ENCODE data around the gene RAP1B.
"Not testable (repeated sequence)": the region's sequence is repeated elsewhere in the genome, so short reads cannot be mapped to it uniquely, and the experiment has no call there.

Gene RAP1B

GRCh38 chr12:68632486-68632885, 21.8 kb downstream of the RAP1B start:
- TF ChIP-seq FOXP2 (optimal IDR thresholded peaks at IDR 0.05; ENCODE audit: control extremely low read depth, extremely low read length, insufficient read depth) (no peak), EZH2 (IDR thresholded peaks at IDR 0.05) (no peak), POLR2AphosphoS5 (IDR thresholded peaks at IDR 0.05; ENCODE audit: borderline replicate concordance, low read depth, low read length) (no peak)
- no peak overlapping the region for H3K9ac ChIP-seq (ENCODE audit: insufficient read length)

GRCh38 chr12:68633614-68634558, 23.2 kb downstream of the RAP1B start:
- H3K4me3 ChIP-seq, result no peak overlapping the region
- H3K27ac ChIP-seq, result 0 out of 2 replicates have a peak overlapping the region, but pooled peaks have one; percentile 37
- 0 out of 2 replicates have a peak, but pooled peaks cover 5% of the 10 kb centered on the region for H3K36me3 ChIP-seq (ENCODE audit: insufficient read depth, low read length)
- TF ChIP-seq POLR2AphosphoS5 (IDR thresholded peaks at IDR 0.05; ENCODE audit: borderline replicate concordance, low read depth, low read length) (no peak), FOXP2 (optimal IDR thresholded peaks at IDR 0.05; ENCODE audit: control extremely low read depth, extremely low read length, insufficient read depth) (no peak), EZH2 (IDR thresholded peaks at IDR 0.05) (no peak)
- no peaks in the 10 kb centered on the region for H3K9me3 ChIP-seq (ENCODE audit: low read depth, low read length)
- no peak for DNase-seq (ENCODE audit: low read depth, low spot score)
- H3K9ac ChIP-seq (ENCODE audit: insufficient read length), result no peak overlapping the region

More at GRCh38 chr12:68632486-68632885, 21.8 kb downstream of the RAP1B start:
- no peaks in the 10 kb centered on the region for H3K9me3 ChIP-seq (ENCODE audit: low read depth, low read length)
- H3K4me3 ChIP-seq, result no peak overlapping the region
- no peak for DNase-seq (ENCODE audit: low read depth, low spot score)
- H3K36me3 ChIP-seq (ENCODE audit: insufficient read depth, low read length), result peaks cover 12% of the 10 kb centered on the region
- no peak overlapping the region for H3K27ac ChIP-seq

DNA sequence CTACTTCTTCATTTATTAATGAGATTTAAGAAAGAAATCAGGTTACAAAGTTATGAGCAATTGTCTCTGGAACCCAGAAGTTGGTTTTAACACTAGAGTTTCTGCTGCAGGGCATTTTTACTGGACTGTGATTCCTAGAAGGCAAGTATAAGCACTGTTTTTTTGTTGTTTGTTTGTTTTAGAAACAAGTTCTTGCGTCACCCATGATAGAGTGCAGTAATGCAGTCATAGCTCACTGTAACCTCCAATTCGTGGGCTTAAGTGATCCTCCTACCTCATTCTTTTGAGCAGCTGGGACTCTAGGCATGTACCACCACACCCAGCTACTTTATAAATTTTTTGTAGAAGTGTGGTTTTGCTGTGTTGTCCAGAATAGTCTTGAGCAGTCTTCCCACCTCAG, 25.6 kb downstream of the RAP1B start:
- no peak for DNase-seq (ENCODE audit: low read depth, low spot score)
- Histone ChIP-seq H3K27ac (no peak overlapping the region), H3K36me3 (ENCODE audit: insufficient read depth, low read length) (0 out of 2 replicates have a peak, but pooled peaks cover 5% of the 10 kb centered on the region), H3K9ac (ENCODE audit: insufficient read length) (no peak overlapping the region), H3K9me3 (ENCODE audit: low read depth, low read length) (no peaks in the 10 kb centered on the region; the same call in 1 of the 2 replicates), H3K4me3 (no peak overlapping the region)
- TF ChIP-seq EZH2 (IDR thresholded peaks at IDR 0.05) (no peak), FOXP2 (optimal IDR thresholded peaks at IDR 0.05; ENCODE audit: control extremely low read depth, extremely low read length, insufficient read depth) (no peak), POLR2AphosphoS5 (IDR thresholded peaks at IDR 0.05; ENCODE audit: borderline replicate concordance, low read depth, low read length) (no peak)

DNA sequence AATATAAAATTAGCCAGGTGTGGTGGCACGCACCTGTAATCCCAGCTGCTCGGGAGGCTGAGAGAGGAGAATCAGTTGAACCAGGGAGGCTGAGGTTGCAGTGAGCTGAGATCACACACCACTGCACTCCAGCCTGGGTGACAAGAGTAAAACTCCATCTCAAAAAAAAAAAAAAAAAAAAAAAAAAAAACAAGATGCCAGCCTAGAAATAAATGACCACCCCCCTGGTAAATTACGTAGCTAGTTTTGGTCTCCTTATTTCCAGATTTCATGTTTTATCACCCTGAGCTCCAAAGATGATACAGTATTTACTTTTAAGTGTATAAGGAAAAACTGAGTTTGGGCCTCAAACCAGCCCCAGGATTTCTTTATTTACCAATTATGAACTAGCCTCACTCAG, 26.7 kb downstream of the RAP1B start:
- H3K27ac ChIP-seq; H3K36me3 ChIP-seq (ENCODE audit: insufficient read depth, low read length); H3K9me3 ChIP-seq (ENCODE audit: low read depth, low read length); DNase-seq (ENCODE audit: low read depth, low spot score); H3K4me3 ChIP-seq: not testable (repeated sequence)
- H3K9ac ChIP-seq (ENCODE audit: insufficient read length), result peak overlapping the region; percentile 24

DNA sequence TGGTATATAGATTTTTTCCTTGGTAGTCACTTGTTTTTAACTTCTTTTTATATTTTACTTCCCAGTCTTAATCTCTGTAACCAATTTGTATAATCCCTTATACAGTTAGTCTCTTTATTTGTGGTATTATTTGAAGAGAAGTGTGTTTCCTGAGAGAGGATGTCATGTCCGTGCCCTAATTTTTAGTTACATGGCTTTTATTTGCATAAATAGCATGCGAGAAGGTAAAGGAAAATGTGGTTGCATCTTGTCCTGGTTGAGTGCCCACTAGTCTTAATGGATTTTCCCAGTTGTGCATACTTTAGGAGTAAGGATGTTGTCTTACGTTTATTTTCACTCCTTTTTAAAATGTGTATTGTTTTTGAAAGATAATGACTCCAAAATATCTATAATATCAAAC, 27.5 kb downstream of the RAP1B start:
- TF ChIP-seq EZH2 (IDR thresholded peaks at IDR 0.05) (no peak), FOXP2 (optimal IDR thresholded peaks at IDR 0.05; ENCODE audit: control extremely low read depth, extremely low read length, insufficient read depth) (no peak), POLR2AphosphoS5 (IDR thresholded peaks at IDR 0.05; ENCODE audit: borderline replicate concordance, low read depth, low read length) (no peak)
- Histone ChIP-seq H3K4me3 (no peak overlapping the region), H3K36me3 (ENCODE audit: insufficient read depth, low read length) (no peaks in the 10 kb centered on the region; the same call in 1 of the 2 replicates), H3K9me3 (ENCODE audit: low read depth, low read length) (no peaks in the 10 kb centered on the region; the same call in 1 of the 2 replicates), H3K9ac (ENCODE audit: insufficient read length) (no peak overlapping the region), H3K27ac (0 out of 2 replicates have a peak overlapping the region, but pooled peaks have one; percentile 1)
- no peak for DNase-seq (ENCODE audit: low read depth, low spot score)

DNA sequence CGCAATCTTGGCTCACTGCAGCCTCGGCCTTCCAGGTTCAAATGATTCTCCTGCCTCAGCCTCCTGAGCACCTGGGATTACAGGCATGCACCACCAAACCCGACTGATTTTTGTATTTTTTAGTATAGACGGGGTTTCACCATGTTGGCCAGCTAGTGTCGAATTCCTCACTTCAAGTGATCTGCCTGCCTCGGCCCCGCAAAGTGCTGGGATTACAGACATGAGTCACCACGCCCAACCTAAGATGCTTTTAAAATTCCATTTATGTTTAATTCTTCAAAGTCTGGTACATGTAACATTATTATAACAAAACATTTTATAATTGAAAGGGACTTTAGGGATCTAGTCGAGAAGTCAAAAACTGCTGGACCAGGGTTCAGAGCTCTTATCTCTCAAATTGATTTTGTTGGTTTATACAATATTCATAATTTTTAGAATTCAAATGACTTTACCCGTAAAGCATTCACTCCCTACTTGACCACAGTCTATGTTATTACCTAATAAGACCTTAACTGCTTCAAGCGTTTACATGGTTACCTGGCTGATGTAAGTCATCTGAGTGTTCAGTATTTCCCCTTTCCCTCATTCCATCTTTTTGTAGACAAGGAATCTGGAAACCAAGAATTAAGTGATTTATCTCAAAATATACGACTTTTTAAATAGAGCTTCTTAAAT, 28.2 kb downstream of the RAP1B start:
- Histone ChIP-seq H3K4me3 (no peak overlapping the region), H3K36me3 (ENCODE audit: insufficient read depth, low read length) (no peaks in the 10 kb centered on the region; the same call in 1 of the 2 replicates), H3K27ac (no peak overlapping the region), H3K9ac (ENCODE audit: insufficient read length) (no peak overlapping the region), H3K9me3 (ENCODE audit: low read depth, low read length) (no peaks in the 10 kb centered on the region; the same call in 1 of the 2 replicates)
- no peak for DNase-seq (ENCODE audit: low read depth, low spot score)
- TF ChIP-seq EZH2 (IDR thresholded peaks at IDR 0.05) (no peak), POLR2AphosphoS5 (IDR thresholded peaks at IDR 0.05; ENCODE audit: borderline replicate concordance, low read depth, low read length) (no peak), FOXP2 (optimal IDR thresholded peaks at IDR 0.05; ENCODE audit: control extremely low read depth, extremely low read length, insufficient read depth) (no peak)

DNA sequence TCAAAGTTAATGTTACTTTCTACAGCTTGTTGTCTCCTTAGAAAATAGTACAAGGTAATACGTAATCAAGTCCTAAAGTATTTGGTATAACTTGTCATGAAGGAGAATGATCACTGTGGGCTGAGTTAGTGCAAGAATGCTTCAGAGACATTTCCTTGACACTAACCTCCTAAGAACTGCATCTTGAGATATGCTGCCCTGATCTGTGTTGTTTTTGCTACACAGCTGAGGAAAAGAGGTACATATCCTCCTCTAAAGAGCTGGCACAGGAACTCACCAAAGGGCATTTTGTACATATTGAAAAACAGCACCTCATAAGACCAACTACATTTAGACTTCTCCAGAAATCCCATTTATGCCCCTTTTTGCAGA, 28.7 kb downstream of the RAP1B start:
- TF ChIP-seq POLR2AphosphoS5 (IDR thresholded peaks at IDR 0.05; ENCODE audit: borderline replicate concordance, low read depth, low read length) (no peak), FOXP2 (optimal IDR thresholded peaks at IDR 0.05; ENCODE audit: control extremely low read depth, extremely low read length, insufficient read depth) (no peak), EZH2 (IDR thresholded peaks at IDR 0.05) (no peak)
- Histone ChIP-seq H3K36me3 (ENCODE audit: insufficient read depth, low read length) (no peaks in the 10 kb centered on the region; the same call in 1 of the 2 replicates), H3K4me3 (no peak overlapping the region), H3K9me3 (ENCODE audit: low read depth, low read length) (no peaks in the 10 kb centered on the region; the same call in 1 of the 2 replicates), H3K9ac (ENCODE audit: insufficient read length) (no peak overlapping the region), H3K27ac (no peak overlapping the region)
- DNase-seq (ENCODE audit: low read depth, low spot score), result no peak

DNA sequence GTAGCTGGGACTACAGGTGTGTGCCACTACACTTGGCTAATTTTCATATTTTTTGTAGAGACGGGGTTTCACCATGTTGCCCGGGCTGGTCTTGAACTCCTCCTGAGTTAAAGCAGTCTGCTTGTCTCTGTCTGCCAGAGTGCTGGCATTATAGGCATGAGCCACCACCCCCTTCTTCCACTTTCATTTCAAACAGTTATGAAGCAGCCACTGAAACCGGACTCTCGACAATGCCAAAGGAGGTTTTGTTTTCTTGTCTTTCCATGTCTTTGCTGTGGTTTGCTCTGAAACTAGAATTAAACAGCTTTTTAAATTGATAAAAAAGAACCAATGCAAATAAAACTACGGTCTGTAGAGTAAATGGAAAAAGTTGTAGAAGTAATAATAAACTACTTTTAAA, 30.4 kb downstream of the RAP1B start:
- no peaks in the 10 kb centered on the region; the same call in 1 of the 2 replicates for H3K36me3 ChIP-seq (ENCODE audit: insufficient read depth, low read length)
- no peak overlapping the region for H3K4me3 ChIP-seq
- no peak for DNase-seq (ENCODE audit: low read depth, low spot score)
- no peak overlapping the region for H3K27ac ChIP-seq
- TF ChIP-seq FOXP2 (optimal IDR thresholded peaks at IDR 0.05; ENCODE audit: control extremely low read depth, extremely low read length, insufficient read depth) (no peak), EZH2 (IDR thresholded peaks at IDR 0.05) (no peak), POLR2AphosphoS5 (IDR thresholded peaks at IDR 0.05; ENCODE audit: borderline replicate concordance, low read depth, low read length) (no peak)
- H3K9ac ChIP-seq (ENCODE audit: insufficient read length), result no peak overlapping the region
- H3K9me3 ChIP-seq (ENCODE audit: low read depth, low read length), result no peaks in the 10 kb centered on the region; the same call in 1 of the 2 replicates

All from SK-N-MC (cell line).